Mucosa of descending colon (tissue), 3 donors: ENCODE data around the gene SLC39A2. TPM values are rescaled to one million over a fixed set of nuclear protein-coding genes. Genes with fewer than 3 reads are reported as not detected.

Experiments used
- ATAC-seq: fragments of 200-7000 bp; cut with Tn5 transposase; one replicate; pipeline ENCODE4 v1.9.1; 2020; ENCODE audit warnings: mild to moderate bottlenecking, moderate library complexity
- DNase-seq, 3 donors: peaks; one replicate each; pipeline ENCODE4 v3.0.0-alpha.2; 2020
- H3K36me3 ChIP-seq: fragments of 200-600 bp; one replicate; pipeline ENCODE4 v1.8.0; 2021; ENCODE audit warnings: low read depth, mild to moderate bottlenecking
- H3K4me1 ChIP-seq: fragments of 200-600 bp; one replicate; pipeline ENCODE4 v1.8.0; 2021; ENCODE audit warnings: low read depth, mild to moderate bottlenecking
- H3K4me3 ChIP-seq: fragments of 200-600 bp; one replicate; pipeline ENCODE4 v1.8.0; 2021; ENCODE audit warnings: mild to moderate bottlenecking
- H3K9me3 ChIP-seq: fragments of 200-600 bp; one replicate; pipeline ENCODE4 v1.8.0; 2021; ENCODE audit warnings: mild to moderate bottlenecking
- intact Hi-C, 2 donors: fragments of 100-400 bp; cut with DNase I in 1 of 2; cut with micrococcal nuclease in 1 of 2; formaldehyde crosslinking; loops; one replicate each; pipeline versions ENCODE4 v1.11.0 to v1.11.1; 2022; cut with DNase I, micrococcal nuclease
- total RNA-seq, 3 donors: library from RNA; stranded (reverse); fragmentation: NEBNext Ultra II Directional in 2 of 3; extraction: Animal tissue kit (Norgen Biotek cat#: 25700) in 2 of 3; gene quantifications; one replicate each; pipeline versions ENCODE4 v1.2.1 to v1.2.4, GENCODE V29; 2021 to 2023
- TF ChIP-seq, protein P1 (sequence below): fragments of 200-600 bp; IDR thresholded peaks from one replicate; pipeline ENCODE4 v1.8.0; 2022; ENCODE audit warnings: antibody characterized with exemption, mild to moderate bottlenecking
- donor health status: DM: no; HTN: no; CAD: no; lungs with moderate emphysema.
- donor health status: DM: no; HTN: no; CAD: no.
- donor health status: DM: no; HTN: yes; CAD: no.

Gene SLC39A2
- total RNA-seq, 3 donors from 2014 or later, result 0.28 to 4.9 (median 2.0) TPM

DNA sequence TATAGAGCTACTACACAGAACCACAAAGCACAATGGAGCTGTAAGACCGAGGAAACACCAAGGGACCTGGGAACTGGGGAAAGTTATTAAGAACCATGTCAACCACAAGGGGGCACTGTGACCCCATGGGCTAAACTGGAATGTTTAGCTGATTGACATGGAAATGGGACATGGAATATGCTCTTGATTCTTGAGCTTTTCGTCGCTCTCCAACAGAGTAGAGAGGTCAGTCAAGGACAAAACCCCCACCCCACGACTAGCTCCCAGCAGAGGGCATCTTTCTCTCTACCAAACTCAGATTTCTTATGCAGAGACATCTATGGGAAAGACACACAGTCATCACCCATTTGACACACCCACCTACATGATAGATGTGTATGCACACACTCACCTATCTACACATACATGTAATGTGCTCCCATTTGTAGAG, 15.7 kb downstream of the SLC39A2 start:
- ATAC-seq, result peak; percentile 93
- no peaks in the 10 kb centered on the region for H3K9me3 ChIP-seq
- intact Hi-C loops, result loop anchor here in 1 of 2 donors (10.0 kb wide), 1 partner anchor 80 kb away; the partner anchor contains the start of gene ZNF219
- H3K4me3 ChIP-seq, result no peak overlapping the region
- peak in 2 of 3 donors; percentile 80 to 96 for DNase-seq
- TF ChIP-seq, protein P1, sequence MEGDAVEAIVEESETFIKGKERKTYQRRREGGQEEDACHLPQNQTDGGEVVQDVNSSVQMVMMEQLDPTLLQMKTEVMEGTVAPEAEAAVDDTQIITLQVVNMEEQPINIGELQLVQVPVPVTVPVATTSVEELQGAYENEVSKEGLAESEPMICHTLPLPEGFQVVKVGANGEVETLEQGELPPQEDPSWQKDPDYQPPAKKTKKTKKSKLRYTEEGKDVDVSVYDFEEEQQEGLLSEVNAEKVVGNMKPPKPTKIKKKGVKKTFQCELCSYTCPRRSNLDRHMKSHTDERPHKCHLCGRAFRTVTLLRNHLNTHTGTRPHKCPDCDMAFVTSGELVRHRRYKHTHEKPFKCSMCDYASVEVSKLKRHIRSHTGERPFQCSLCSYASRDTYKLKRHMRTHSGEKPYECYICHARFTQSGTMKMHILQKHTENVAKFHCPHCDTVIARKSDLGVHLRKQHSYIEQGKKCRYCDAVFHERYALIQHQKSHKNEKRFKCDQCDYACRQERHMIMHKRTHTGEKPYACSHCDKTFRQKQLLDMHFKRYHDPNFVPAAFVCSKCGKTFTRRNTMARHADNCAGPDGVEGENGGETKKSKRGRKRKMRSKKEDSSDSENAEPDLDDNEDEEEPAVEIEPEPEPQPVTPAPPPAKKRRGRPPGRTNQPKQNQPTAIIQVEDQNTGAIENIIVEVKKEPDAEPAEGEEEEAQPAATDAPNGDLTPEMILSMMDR, result peak; percentile 75
- H3K36me3 ChIP-seq, result no peaks in the 10 kb centered on the region
- H3K4me1 ChIP-seq, result no peaks in the 10 kb centered on the region

DNA sequence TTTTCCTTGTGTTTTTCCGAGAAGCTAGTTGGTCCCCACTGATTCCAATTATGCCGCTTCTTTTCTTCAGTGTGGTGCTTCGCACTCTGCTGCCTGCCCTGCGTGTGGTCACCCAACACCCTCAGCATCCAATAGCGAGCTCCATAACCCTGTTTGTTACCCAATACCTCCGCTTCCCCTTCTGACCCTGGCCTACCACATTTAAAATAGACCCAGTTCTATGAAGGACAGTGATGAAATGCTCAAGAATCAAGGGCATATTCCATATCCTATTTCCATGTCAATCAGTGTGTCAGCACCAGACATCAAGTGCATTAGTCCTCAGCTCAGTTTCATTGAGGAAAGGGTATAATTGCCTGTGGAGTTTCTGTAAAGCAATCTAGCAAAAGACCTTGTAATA, 16.2 kb downstream of the SLC39A2 start:
- no peaks in the 10 kb centered on the region for H3K36me3 ChIP-seq
- H3K4me1 ChIP-seq, result no peaks in the 10 kb centered on the region
- intact Hi-C loops, result loop anchor here in 1 of 2 donors (10.0 kb wide), 1 partner anchor 79 kb away; the partner anchor contains the start of gene ZNF219
- H3K4me3 ChIP-seq, result no peak overlapping the region
- no peaks in the 10 kb centered on the region for H3K9me3 ChIP-seq
- DNase-seq (no peak), ATAC-seq (no peak)
- TF ChIP-seq, protein P1, result no peak

DNA sequence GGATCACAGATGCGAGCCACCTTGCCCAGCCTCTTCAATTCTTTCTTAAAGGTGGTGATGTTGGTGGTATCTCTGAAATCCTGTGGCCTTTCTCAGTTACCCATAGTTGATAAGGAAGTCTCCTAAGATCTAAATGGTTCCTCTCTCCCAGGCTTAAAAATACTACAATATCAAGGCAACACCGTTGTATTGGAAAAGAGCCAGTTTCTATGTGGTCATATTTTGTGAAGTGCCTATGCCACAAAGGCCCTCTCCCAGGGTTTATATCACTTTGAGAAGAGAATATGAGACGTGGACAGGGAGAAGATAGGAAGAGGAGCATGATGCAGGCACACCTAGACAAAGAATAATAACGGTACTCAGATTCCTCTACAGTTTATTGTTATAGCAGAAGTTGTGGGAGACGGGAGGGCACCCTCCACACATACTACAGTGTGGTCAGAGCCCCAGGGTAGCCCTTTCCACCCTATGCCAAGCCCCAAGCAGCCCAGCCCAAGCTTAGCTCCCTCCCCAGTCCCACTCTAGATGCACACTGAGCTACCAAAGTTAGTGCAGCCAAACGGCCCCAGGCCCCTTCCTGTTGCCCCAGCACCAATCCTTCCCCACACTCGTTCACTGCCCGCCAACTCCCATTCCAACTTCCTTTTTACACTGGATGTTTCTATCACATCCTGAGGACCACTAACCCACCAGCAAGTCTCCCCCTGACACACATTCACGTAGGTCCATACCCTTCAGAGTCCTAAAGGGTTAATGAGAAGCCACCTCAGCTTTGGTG, 17.5 kb downstream of the SLC39A2 start:
- H3K36me3 ChIP-seq, result no peaks in the 10 kb centered on the region

DNA sequence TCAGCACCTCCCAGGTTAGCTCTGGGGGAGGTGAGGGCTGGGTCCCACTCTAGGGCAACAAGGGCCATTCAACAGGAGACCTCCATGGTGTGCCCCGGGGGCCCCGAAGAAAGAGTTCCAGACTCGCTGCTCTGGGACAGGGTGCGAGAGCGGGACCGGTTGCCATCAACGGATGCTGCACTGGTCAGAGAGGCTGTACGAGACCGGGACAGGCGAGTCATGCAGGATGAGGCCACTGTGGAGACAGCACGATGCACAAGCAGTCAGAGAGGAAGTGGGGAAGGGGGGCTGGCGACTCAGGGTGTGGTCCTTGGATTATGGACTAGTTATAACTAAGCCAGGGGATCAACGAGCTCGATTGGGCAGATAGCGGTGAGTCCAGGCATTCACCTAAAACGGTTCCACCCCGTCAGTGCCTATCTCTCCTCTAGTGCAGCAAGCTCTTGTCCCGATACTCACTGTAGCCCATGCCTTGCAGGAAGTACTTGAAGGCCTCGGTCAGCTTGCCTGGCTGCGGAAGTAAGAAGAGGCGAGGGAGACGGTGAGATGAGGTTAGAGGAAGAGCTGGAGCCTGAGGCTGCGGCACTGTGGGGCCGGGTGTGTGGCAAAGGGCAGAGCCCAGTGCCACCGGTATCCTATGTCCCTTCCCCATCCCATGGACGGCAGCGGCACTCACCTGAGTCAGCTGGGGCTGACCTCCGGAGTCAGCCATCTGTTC, 18.6 kb downstream of the SLC39A2 start:
- Histone ChIP-seq H3K4me3 (no peak overlapping the region), H3K4me1 (no peaks in the 10 kb centered on the region), H3K9me3 (no peaks in the 10 kb centered on the region), H3K36me3 (no peaks in the 10 kb centered on the region)
- no peak for DNase-seq
- no peak for ATAC-seq
- intact Hi-C loops, result loop anchor here in 1 of 2 donors (10.0 kb wide), 1 partner anchor 77 kb away; the partner anchor contains the start of gene ZNF219
- TF ChIP-seq, protein P1, result no peak

More for the DNA sequence above, 17.5 kb downstream of the SLC39A2 start:
- ATAC-seq, result no peak
- Histone ChIP-seq H3K4me3 (no peak overlapping the region), H3K4me1 (no peaks in the 10 kb centered on the region), H3K9me3 (no peaks in the 10 kb centered on the region)
- intact Hi-C loops, result loop anchor here in 1 of 2 donors (10.0 kb wide), 1 partner anchor 78 kb away; the partner anchor contains the start of gene ZNF219
- DNase-seq, result no peak
- TF ChIP-seq, protein P1, result no peak

DNA sequence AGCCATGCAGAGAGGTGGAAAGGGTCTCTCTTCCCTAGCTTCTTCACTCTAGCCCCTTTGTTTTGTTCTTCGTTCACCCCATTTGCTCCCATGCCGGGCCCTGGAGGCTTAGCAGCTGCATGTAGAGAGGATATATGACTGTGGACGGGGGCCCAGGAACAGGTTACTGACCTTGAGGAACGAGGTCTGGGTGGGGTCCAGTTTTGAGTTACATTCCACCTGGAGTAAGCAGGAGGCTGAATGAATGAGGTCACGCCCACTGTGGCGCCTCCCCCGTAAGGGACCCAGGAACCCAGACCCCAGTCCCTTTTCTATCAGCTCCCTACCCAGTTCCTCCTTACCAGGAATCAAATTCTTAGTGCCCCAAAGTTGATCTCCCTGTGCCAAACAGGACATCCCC, 19.2 kb downstream of the SLC39A2 start:
- Histone ChIP-seq H3K4me3 (no peak overlapping the region), H3K9me3 (no peaks in the 10 kb centered on the region), H3K36me3 (no peaks in the 10 kb centered on the region), H3K4me1 (peaks cover 4% of the 10 kb centered on the region)
- TF ChIP-seq, protein P1, result no peak
- intact Hi-C loops, result loop anchor here in 1 of 2 donors (10.0 kb wide), 1 partner anchor 77 kb away; the partner anchor contains the start of gene ZNF219
- DNase-seq, result no peak
- no peak for ATAC-seq
